Neural progenitor cell (in vitro differentiated cells): ENCODE measurements around the gene CDK10. TPM values are rescaled to one million over a fixed set of nuclear protein-coding genes. Genes with fewer than 3 reads are reported as not detected.

Experiments
- DNase-seq: peaks from one replicate; pipeline ENCODE4 v3.0.0-alpha.2; 2016; ENCODE audit warnings: low spot score
- H2AFZ ChIP-seq: fragments of 200-600 bp; sonication (generic); replicated peaks from 2 replicates; pipeline ENCODE4 v1.6.1; 2016; ENCODE audit warnings: antibody characterized with exemption
- H3F3A ChIP-seq: fragments of 200-600 bp; sonication (generic); 2 replicates; pipeline ENCODE4 v1.6.1; 2016; ENCODE audit warnings: antibody characterized with exemption, low read depth
- H3K27ac ChIP-seq: fragments of 200-600 bp; sonication (generic); 2 replicates; pipeline ENCODE4 v1.5.1; 2016; ENCODE audit warnings: mild to moderate bottlenecking
- H3K27me3 ChIP-seq: fragments of 200-600 bp; sonication (generic); 2 replicates; pipeline ENCODE4 v1.6.1; 2016; ENCODE audit warnings: mild to moderate bottlenecking, moderate library complexity
- H3K36me3 ChIP-seq: fragments of 200-600 bp; sonication (generic); 2 replicates; pipeline ENCODE4 v1.5.1; 2016
- H3K4me1 ChIP-seq: fragments of 200-600 bp; sonication (generic); 2 replicates; pipeline ENCODE4 v1.6.1; 2016; ENCODE audit warnings: mixed run types
- H3K4me2 ChIP-seq: fragments of 200-600 bp; sonication (generic); 2 replicates; pipeline ENCODE4 v1.6.1; 2016
- H3K4me3 ChIP-seq: fragments of 200-600 bp; sonication (generic); 2 replicates; pipeline ENCODE4 v1.5.1; 2016
- H3K79me2 ChIP-seq: fragments of 200-600 bp; sonication (generic); 2 replicates; pipeline ENCODE4 v1.6.1; 2016; ENCODE audit warnings: low read depth
- H3K9ac ChIP-seq: fragments of 200-600 bp; sonication (generic); 2 replicates; pipeline ENCODE4 v1.6.1; 2016
- H3K9me3 ChIP-seq: fragments of 200-600 bp; sonication (generic); 2 replicates; pipeline ENCODE4 v1.5.1; 2016; ENCODE audit warnings: low read depth
- H4K20me1 ChIP-seq: fragments of 200-600 bp; sonication (generic); 2 replicates; pipeline ENCODE4 v1.6.1; 2016; ENCODE audit warnings: low read depth
- H3K27ac Mint-ChIP-seq: 3 replicates; pipeline ENCODE4 v1.8.0; 2021; ENCODE audit warnings: mixed read lengths
- H3K27me3 Mint-ChIP-seq: 2 replicates; pipeline ENCODE4 v1.8.0; 2022; ENCODE audit warnings: low read depth, mild to moderate bottlenecking, inconsistent platforms, moderate library complexity, mixed read lengths; ENCODE audit not compliant: insufficient read depth
- H3K36me3 Mint-ChIP-seq: 3 replicates; pipeline ENCODE4 v1.8.0; 2021; ENCODE audit warnings: mixed read lengths
- H3K4me1 Mint-ChIP-seq: 3 replicates; pipeline ENCODE4 v1.8.0; 2021; ENCODE audit warnings: mixed read lengths
- H3K4me3 Mint-ChIP-seq: 3 replicates; pipeline ENCODE4 v1.8.0; 2021; ENCODE audit warnings: mild to moderate bottlenecking, moderate library complexity, mixed read lengths
- H3K9me3 Mint-ChIP-seq: 3 replicates; pipeline ENCODE4 v1.8.0; 2020; ENCODE audit warnings: mixed read lengths
- EZH2 ChIP-seq: fragments of 200-600 bp; sonication (generic); IDR thresholded peaks from 2 replicates; pipeline ENCODE4 v1.6.1; 2017; ENCODE audit warnings: antibody characterized with exemption, mild to moderate bottlenecking, moderate library complexity
- EZH2phosphoT487 ChIP-seq: fragments of 200-600 bp; sonication (generic); IDR thresholded peaks from 2 replicates; pipeline ENCODE4 v1.6.1; 2017; ENCODE audit warnings: antibody characterized with exemption
- total RNA-seq: library from RNA; depleted of rRNA; stranded (reverse); fragments of >200 nt; gene quantifications from 2 replicates; pipeline ENCODE4 v1.2.3, GENCODE V29; 2015; ENCODE audit warnings: low replicate concordance
- TF ChIP-seq, protein P1 (sequence below): fragments of 200-600 bp; sonication (generic); IDR thresholded peaks from 2 replicates; pipeline ENCODE4 v1.5.1; 2017; ENCODE audit warnings: antibody characterized with exemption, mild to moderate bottlenecking

Gene CDK10
- total RNA-seq, 1 donor from 2014 or later: 75.6 TPM

DNA sequence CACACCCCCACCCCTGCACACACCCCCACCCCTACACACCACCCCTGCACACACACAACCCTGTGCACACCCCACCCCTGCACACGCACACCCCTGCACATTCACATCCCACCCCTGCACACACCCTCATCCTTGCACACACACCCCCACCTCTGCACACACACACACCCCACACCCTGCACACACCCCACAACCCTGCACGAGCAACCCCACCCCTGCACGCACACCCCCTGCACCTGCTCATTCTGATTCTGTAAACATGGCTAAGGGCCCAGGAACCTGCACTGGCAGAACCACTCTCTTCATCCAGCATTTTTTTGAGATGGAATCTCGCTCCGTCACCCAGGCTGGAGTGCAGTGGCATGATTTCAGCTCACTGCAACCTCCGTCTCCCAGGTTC lies 47.1 kb upstream of the CDK10 start:
- Mint-ChIP-seq H3K4me1 (peaks cover 10% of the 10 kb centered on the region), H3K27me3 (peaks cover 9% of the 10 kb centered on the region), H3K9me3 (no peaks in the 10 kb centered on the region), H3K27ac (no peak overlapping the region), H3K36me3 (no peaks in the 10 kb centered on the region), H3K4me3 (no peak overlapping the region)
- Histone ChIP-seq H3F3A (peaks cover 3% of the 10 kb centered on the region), H3K4me2 (no peak overlapping the region), H3K79me2 (no peaks in the 10 kb centered on the region), H3K9ac (no peak overlapping the region), H3K36me3 (no peaks in the 10 kb centered on the region), H3K27ac (no peak overlapping the region), H3K27me3 (peaks cover 9% of the 10 kb centered on the region), H3K4me3 (no peak overlapping the region), H2AFZ (no peak overlapping the region), H3K4me1 (no peaks in the 10 kb centered on the region), H3K9me3 (no peaks in the 10 kb centered on the region), H4K20me1 (peaks cover 4% of the 10 kb centered on the region)
- TF ChIP-seq, protein P1, sequence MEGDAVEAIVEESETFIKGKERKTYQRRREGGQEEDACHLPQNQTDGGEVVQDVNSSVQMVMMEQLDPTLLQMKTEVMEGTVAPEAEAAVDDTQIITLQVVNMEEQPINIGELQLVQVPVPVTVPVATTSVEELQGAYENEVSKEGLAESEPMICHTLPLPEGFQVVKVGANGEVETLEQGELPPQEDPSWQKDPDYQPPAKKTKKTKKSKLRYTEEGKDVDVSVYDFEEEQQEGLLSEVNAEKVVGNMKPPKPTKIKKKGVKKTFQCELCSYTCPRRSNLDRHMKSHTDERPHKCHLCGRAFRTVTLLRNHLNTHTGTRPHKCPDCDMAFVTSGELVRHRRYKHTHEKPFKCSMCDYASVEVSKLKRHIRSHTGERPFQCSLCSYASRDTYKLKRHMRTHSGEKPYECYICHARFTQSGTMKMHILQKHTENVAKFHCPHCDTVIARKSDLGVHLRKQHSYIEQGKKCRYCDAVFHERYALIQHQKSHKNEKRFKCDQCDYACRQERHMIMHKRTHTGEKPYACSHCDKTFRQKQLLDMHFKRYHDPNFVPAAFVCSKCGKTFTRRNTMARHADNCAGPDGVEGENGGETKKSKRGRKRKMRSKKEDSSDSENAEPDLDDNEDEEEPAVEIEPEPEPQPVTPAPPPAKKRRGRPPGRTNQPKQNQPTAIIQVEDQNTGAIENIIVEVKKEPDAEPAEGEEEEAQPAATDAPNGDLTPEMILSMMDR: no peak
- TF ChIP-seq EZH2 (no peak), EZH2phosphoT487 (no peak)
- no peak for DNase-seq

DNA sequence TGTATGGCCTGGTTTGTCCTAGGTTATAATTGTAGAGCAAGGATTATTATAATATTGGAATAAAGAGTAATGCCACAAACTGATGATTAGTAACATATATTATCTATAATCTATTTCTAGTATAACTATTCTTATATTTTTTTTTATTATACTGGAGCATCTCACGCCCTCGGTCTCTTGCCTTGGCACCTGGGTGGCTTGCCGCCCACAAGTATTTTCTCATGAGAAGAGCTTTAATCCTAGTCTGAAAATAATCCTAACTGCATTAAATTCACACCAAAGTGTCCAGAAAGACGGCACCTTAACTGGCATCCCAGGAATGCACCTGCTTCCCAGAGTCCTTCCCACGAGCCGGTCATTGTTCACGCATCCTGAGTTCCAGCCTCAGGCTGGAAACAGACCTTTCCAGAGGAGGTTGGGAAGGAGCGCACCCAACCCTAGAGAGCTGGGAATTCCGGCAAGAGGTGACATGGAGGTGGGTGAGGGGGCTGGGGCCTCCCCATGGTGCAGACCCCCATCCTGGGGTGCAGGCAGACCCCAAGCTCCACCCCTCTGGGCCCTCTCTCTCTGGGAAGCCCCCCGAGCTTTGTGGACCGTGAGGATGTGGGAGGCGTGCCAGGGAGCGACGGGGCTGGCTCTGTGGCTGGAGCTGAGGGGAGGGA lies 44.9 kb upstream of the CDK10 start:
- TF ChIP-seq EZH2phosphoT487: no peak
- TF ChIP-seq, protein P1: no peak
- no peak for TF ChIP-seq EZH2
- Mint-ChIP-seq H3K27ac (no peak overlapping the region), H3K4me1 (peaks cover 10% of the 10 kb centered on the region), H3K4me3 (peak overlapping the region; percentile 64), H3K27me3 (peaks cover 6% of the 10 kb centered on the region), H3K36me3 (peaks cover 5% of the 10 kb centered on the region), H3K9me3 (no peaks in the 10 kb centered on the region)
- Histone ChIP-seq H3K79me2 (no peaks in the 10 kb centered on the region), H3K4me3 (no peak overlapping the region), H2AFZ (no peak overlapping the region), H4K20me1 (peaks cover 4% of the 10 kb centered on the region), H3K9me3 (no peaks in the 10 kb centered on the region), H3K27me3 (no peaks in the 10 kb centered on the region), H3K36me3 (no peaks in the 10 kb centered on the region), H3K4me2 (no peak overlapping the region), H3K27ac (no peak overlapping the region), H3K9ac (no peak overlapping the region), H3K4me1 (no peaks in the 10 kb centered on the region), H3F3A (peaks cover 3% of the 10 kb centered on the region)
- no peak for DNase-seq

DNA sequence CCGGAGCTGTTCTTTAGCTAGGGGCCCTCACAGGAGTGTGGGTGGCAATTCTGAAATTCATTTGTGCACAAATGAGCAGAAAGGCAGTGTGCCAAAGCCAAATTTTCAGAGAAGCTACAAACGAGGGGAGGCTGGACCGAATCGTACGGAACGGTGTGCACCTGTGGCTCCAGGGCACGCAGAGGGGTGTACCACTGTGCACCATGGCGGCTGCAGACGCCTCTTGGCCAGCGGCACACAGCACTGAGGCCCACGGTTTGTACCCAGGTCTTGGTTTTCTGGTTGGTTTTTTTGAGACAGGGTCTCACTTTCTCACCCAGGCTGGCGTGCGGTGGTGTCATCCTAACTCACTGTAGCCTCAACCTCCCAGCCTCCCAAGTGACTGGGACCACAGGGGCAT lies 43.9 kb upstream of the CDK10 start:
- no peak overlapping the region for H3K4me2 ChIP-seq
- peaks cover 4% of the 10 kb centered on the region for H4K20me1 ChIP-seq
- Mint-ChIP-seq H3K4me3 (no peak overlapping the region), H3K4me1 (peaks cover 10% of the 10 kb centered on the region), H3K9me3 (no peaks in the 10 kb centered on the region), H3K27me3 (peaks cover 5% of the 10 kb centered on the region), H3K36me3 (peaks cover 5% of the 10 kb centered on the region), H3K27ac (no peak overlapping the region)
- peaks cover 3% of the 10 kb centered on the region for H3F3A ChIP-seq
- H3K79me2 ChIP-seq: no peaks in the 10 kb centered on the region
- no peaks in the 10 kb centered on the region for H3K36me3 ChIP-seq
- no peak overlapping the region for H2AFZ ChIP-seq
- no peaks in the 10 kb centered on the region for H3K9me3 ChIP-seq
- no peak overlapping the region for H3K9ac ChIP-seq
- H3K27me3 ChIP-seq: no peaks in the 10 kb centered on the region
- TF ChIP-seq EZH2 (no peak), EZH2phosphoT487 (no peak)
- TF ChIP-seq, protein P1: no peak
- no peak overlapping the region for H3K27ac ChIP-seq
- no peak overlapping the region for H3K4me3 ChIP-seq
- H3K4me1 ChIP-seq: no peaks in the 10 kb centered on the region
- DNase-seq: no peak
